ENCODE measurements around the gene BTBD19. TPM values are rescaled to one million over a fixed set of nuclear protein-coding genes. Genes with fewer than 3 reads are reported as not detected.
"Not testable (repeated sequence)": the region's sequence is repeated elsewhere in the genome, so short reads cannot be mapped to it uniquely, and the experiment has no call there.

The BTBD19 gene
- total RNA-seq, 2 donors from 2014 or later, result 5.7 to 9.9 TPM

DNA sequence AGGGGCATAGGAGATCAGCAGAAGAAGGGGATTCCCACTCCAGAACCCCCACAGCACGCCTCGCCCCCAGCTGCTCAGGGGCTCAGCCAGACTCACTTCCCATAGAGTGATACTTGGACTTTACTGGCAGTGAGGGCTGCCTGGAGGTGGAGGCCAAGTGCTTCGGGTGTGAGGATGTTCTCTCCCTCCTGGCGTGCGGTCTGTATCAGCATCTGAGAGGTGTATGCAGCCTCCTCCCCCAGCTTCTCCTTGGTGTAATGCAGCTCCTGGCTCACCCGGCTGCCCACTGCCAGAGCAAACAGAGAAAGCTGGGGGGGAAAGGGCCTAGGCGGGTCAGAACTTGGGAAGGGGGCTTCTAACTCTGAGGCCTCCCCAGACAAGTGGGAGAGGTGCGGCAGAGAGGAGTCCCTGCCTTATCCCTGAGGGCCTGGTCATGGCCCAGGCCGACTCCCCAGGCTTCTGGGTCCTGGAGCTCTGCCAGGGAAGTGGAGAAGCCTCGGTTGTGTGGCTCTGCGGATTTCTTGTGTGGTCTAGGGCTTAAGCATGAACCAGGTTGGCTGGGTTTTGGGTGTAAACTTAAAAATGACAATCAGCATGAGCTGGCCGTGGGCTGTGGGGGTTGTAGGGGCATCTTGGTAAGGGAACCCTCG lies 23.9 kb downstream of the BTBD19 start:
- no peaks in the 10 kb centered on the region for H3K4me1 ChIP-seq
- intact Hi-C loops (cut with DNase I), result no loop called here
- no peaks in the 10 kb centered on the region for H3K36me3 ChIP-seq (replicated peaks in 1 of 2; ENCODE audit: insufficient read depth in 1 of 2, low read depth in 2 of 2)
- H3K27me3 ChIP-seq, result no peaks in the 10 kb centered on the region
- ATAC-seq (no peak), DNase-seq (no peak)
- 71% methylated on average over 5 to 13 of the region's 13 CpGs for whole genome bisulfite sequencing, 2 donors
- H3K4me3 ChIP-seq, result no peak overlapping the region
- H3K9me3 ChIP-seq, result no peaks in the 10 kb centered on the region
- TF ChIP-seq, protein P1, sequence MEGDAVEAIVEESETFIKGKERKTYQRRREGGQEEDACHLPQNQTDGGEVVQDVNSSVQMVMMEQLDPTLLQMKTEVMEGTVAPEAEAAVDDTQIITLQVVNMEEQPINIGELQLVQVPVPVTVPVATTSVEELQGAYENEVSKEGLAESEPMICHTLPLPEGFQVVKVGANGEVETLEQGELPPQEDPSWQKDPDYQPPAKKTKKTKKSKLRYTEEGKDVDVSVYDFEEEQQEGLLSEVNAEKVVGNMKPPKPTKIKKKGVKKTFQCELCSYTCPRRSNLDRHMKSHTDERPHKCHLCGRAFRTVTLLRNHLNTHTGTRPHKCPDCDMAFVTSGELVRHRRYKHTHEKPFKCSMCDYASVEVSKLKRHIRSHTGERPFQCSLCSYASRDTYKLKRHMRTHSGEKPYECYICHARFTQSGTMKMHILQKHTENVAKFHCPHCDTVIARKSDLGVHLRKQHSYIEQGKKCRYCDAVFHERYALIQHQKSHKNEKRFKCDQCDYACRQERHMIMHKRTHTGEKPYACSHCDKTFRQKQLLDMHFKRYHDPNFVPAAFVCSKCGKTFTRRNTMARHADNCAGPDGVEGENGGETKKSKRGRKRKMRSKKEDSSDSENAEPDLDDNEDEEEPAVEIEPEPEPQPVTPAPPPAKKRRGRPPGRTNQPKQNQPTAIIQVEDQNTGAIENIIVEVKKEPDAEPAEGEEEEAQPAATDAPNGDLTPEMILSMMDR (IDR thresholded peaks at IDR 0.05), result no peak
- no peak for TF ChIP-seq POLR2A (IDR thresholded peaks at IDR 0.05)
- no peak overlapping the region for H3K27ac ChIP-seq

DNA sequence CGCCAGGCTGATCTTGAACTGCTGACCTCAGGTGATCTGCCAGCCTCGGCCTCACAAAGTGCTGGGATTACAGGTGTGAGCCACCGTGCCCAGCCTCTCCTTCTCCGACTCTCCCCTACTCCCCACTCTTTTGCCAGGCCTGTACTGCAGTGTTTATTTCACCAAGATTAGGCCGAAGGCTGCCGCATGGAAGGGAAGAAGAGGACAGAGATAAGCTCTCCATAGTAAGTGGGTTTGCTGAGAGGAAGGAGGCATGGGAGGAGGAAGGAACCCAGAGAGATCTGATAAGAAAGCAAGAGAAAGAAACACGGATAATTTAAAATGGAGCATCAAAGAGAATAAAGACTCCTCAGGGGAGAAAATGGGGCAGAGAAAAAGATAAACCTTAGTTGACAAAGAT lies 26.0 kb downstream of the BTBD19 start:
- Histone ChIP-seq H3K36me3 (replicated peaks in 1 of 2; ENCODE audit: insufficient read depth in 1 of 2, low read depth in 2 of 2) (no peaks in the 10 kb centered on the region), H3K4me1 (no peaks in the 10 kb centered on the region), H3K4me3 (no peak overlapping the region), H3K27me3 (no peaks in the 10 kb centered on the region), H3K27ac (no peak overlapping the region), H3K9me3 (no peaks in the 10 kb centered on the region)
- TF ChIP-seq POLR2A (IDR thresholded peaks at IDR 0.05), result no peak
- TF ChIP-seq, protein P1 (IDR thresholded peaks at IDR 0.05), result no peak
- no peak for DNase-seq
- intact Hi-C loops (cut with DNase I), result no loop called here
- no peak for ATAC-seq
- 48 to 49% methylated on average over 7 of the region's 7 CpGs for WGBS, 2 donors

DNA sequence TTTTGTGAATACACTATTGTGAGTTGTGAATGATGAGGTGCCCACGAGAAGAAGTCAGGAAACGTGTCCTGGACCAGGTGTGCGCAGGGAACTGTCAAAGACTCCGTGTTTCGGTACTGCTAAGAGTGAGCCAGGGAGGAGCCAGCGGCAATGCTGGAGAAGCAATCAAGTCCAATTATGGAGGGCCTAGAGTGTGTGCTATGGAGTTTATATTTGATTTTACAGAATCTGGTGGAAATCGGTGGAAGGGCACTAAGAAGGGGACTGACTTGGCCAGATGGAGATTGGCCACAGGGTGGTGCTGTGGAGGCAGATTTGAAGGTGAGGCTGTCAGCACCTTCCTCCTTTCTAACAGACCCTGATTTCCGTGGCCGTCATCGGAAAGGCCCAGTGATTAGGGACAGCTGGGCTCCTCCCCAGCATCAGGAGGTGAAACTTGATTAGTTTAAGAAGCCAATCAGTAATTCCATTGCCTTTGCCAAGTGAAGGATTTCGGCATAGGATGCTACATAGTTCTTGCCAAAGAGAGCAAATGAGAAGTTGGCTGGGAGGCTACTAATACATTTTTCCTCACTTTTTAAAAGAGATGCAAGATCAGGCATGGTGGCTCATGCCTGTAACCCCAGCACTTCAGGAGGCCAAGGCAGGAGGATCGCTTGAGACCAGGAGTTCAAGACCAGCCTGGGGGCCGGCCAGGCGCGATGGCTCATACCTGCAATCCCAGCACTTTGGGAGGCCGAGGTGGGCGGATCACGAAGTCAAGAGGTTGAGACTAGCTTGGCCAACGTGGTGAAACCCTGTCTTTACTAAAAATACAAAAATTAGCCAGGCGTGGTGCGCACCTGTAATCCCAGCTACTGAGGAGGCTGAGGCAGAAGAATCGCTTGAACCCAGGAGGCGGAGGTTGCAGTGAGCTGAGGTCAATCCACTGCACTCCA lies 27.7 kb downstream of the BTBD19 start:
- TF ChIP-seq POLR2A (IDR thresholded peaks at IDR 0.05), result no peak
- TF ChIP-seq, protein P1 (IDR thresholded peaks at IDR 0.05), result peak; percentile 69 to 84 (median 78)
- intact Hi-C loops (cut with DNase I), result no loop called here
- no peaks in the 10 kb centered on the region for H3K9me3 ChIP-seq
- no peaks in the 10 kb centered on the region for H3K4me1 ChIP-seq
- ATAC-seq, result peak; percentile 92
- DNase-seq, result peak; percentile 86 to 92 (median 87)
- no peaks in the 10 kb centered on the region for H3K36me3 ChIP-seq (replicated peaks in 1 of 2; ENCODE audit: insufficient read depth in 1 of 2, low read depth in 2 of 2)
- 56 to 58% methylated on average over 21 to 23 of the region's 23 CpGs for WGBS, 2 donors
- H3K27me3 ChIP-seq, result no peaks in the 10 kb centered on the region
- no peak overlapping the region for H3K4me3 ChIP-seq
- no peak overlapping the region for H3K27ac ChIP-seq

DNA sequence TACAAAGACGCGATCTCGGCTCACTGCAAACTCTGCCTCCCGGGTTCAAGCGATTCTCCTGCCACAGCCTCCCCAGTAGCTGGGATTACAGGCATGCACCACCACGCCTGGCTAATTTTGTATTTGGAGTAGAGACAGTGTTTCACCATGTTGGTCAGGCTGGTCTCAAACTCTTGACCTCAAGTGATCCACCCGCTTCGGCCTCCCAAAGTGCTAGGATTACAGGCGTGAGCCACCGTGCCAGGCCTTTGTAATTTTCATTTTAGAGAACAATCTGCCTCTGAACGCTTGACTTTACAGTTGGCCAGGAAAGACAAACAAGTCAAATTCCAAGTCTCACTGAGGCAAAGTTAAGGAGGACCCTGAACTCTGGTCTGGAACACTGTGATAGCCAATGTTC lies 30.0 kb downstream of the BTBD19 start:
- H3K27ac ChIP-seq; intact Hi-C loops (cut with DNase I); DNase-seq; H3K4me1 ChIP-seq; ATAC-seq; H3K27me3 ChIP-seq; H3K36me3 ChIP-seq (replicated peaks in 1 of 2; ENCODE audit: insufficient read depth in 1 of 2, low read depth in 2 of 2); H3K9me3 ChIP-seq; H3K4me3 ChIP-seq: not testable (repeated sequence)
- WGBS, 2 donors, result 87 to 91% methylated on average over 11 of the region's 11 CpGs

DNA sequence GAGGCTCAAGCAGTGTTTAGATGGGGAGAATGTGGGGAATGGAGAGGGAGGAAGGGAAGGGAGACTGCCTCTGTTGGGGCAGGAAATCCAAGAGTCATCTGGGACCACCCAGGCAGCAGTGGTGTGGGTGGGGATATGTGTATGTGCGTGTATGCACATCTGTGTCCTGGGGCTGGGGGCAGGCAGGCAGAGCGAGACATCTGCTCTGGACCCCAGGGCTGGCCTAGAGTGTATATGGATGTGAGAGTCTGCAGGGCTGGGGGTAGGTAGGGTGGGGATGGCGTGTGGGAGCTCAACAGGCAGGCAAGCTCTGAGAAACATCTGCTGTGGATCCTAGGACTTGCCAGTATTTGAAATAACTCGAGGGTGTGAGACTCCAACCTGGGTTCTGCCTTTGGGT lies 31.3 kb downstream of the BTBD19 start:
- Histone ChIP-seq H3K4me1 (peaks cover 13% of the 10 kb centered on the region), H3K9me3 (no peaks in the 10 kb centered on the region), H3K36me3 (replicated peaks in 1 of 2; ENCODE audit: insufficient read depth in 1 of 2, low read depth in 2 of 2) (no peaks in the 10 kb centered on the region), H3K27ac (no peak overlapping the region), H3K4me3 (no peak overlapping the region), H3K27me3 (no peaks in the 10 kb centered on the region)
- no peak for DNase-seq
- WGBS, 2 donors, result 51 to 73% methylated on average over 4 of the region's 4 CpGs
- intact Hi-C loops (cut with DNase I), result no loop called here
- no peak for ATAC-seq
- no peak for TF ChIP-seq POLR2A (IDR thresholded peaks at IDR 0.05)
- TF ChIP-seq, protein P1 (IDR thresholded peaks at IDR 0.05), result no peak

Measured in body of pancreas (tissue), 4 donors.